Neural progenitor cell (in vitro differentiated cells): Measurements from ENCODE around the gene MAPKAPK3.

Experiments used
- CTCF ChIP-seq: fragments of 200-600 bp; sonication (generic); IDR thresholded peaks from 2 replicates; pipeline ENCODE4 v1.5.1; 2017; ENCODE audit warnings: antibody characterized with exemption, mild to moderate bottlenecking
- EZH2 ChIP-seq: fragments of 200-600 bp; sonication (generic); IDR thresholded peaks from 2 replicates; pipeline ENCODE4 v1.6.1; 2017; ENCODE audit warnings: antibody characterized with exemption, mild to moderate bottlenecking, moderate library complexity

GRCh38 chr3:50625231-50626182 lies 8.6 kb downstream of the MAPKAPK3 start:
- TF ChIP-seq CTCF, result no peak
- TF ChIP-seq EZH2, result peak; percentile 38
